ENCODE data around the gene USP12. TPM values are rescaled to one million over a fixed set of nuclear protein-coding genes. Genes with fewer than 3 reads are reported as not detected.

The USP12 gene
- total RNA-seq, 1 donor from 2014 or later: 21.4 TPM

GRCh38 chr13:27018344-27018861 lies 153.2 kb downstream of the USP12 start:
- peaks cover 3% of the 10 kb centered on the region for H3K27me3 Mint-ChIP-seq (ENCODE audit: low read depth)
- no peak overlapping the region for H3K4me3 Mint-ChIP-seq
- DNase-seq (ENCODE audit: low read depth, low spot score): no peak

GRCh38 chr13:27016875-27017274 lies 154.7 kb downstream of the USP12 start:
- Mint-ChIP-seq H3K9me3 (no peaks in the 10 kb centered on the region), H3K4me1 (peaks cover 4% of the 10 kb centered on the region), H3K27ac (ENCODE audit: unreplicated experiment) (no peak overlapping the region), H3K36me3 (ENCODE audit: low read depth) (no peaks in the 10 kb centered on the region), H3K4me3 (no peak overlapping the region), H3K27me3 (ENCODE audit: low read depth) (peaks cover 3% of the 10 kb centered on the region)
- TF ChIP-seq CTCF (conservative IDR thresholded peaks at IDR 0.05): no peak
- DNase-seq (ENCODE audit: low read depth, low spot score): no peak

More at GRCh38 chr13:27018344-27018861, 153.2 kb downstream of the USP12 start:
- Mint-ChIP-seq H3K36me3 (ENCODE audit: low read depth) (no peaks in the 10 kb centered on the region), H3K9me3 (no peaks in the 10 kb centered on the region), H3K27ac (ENCODE audit: unreplicated experiment) (no peak overlapping the region), H3K4me1 (peaks cover 15% of the 10 kb centered on the region)
- TF ChIP-seq CTCF (conservative IDR thresholded peaks at IDR 0.05): no peak

Other genes with a start within 250 kb of the USP12 start
- 1,080 and 1,081 TPM in 2 replicates for gene RPL21, start 79.7 kb upstream of the USP12 start, total RNA-seq
- 1.3 and 1.9 TPM in 2 replicates for gene RASL11A, start 99.0 kb upstream of the USP12 start, total RNA-seq

All from neural crest cell (in vitro differentiated cells).